Measurements from ENCODE around the gene ACVR2B.

ACVR2B gene

GRCh38 chr3:38454178-38454883, 641 bp downstream of the ACVR2B start:
- no peak for TF ChIP-seq ZFP3 (CRISPR knock-in tag; IDR thresholded peaks at IDR 0.05)
- no peak for TF ChIP-seq ZFP30 (CRISPR knock-in tag; IDR thresholded peaks at IDR 0.05)
- TF ChIP-seq ZNF565 (CRISPR knock-in tag; conservative IDR thresholded peaks at IDR 0.05; ENCODE audit: low read depth): no peak
- no peak for TF ChIP-seq PPARA (CRISPR knock-in tag; IDR thresholded peaks at IDR 0.05; ENCODE audit: borderline replicate concordance)
- TF ChIP-seq ESRRG (CRISPR knock-in tag; IDR thresholded peaks at IDR 0.05): no peak
- TF ChIP-seq, protein P1, sequence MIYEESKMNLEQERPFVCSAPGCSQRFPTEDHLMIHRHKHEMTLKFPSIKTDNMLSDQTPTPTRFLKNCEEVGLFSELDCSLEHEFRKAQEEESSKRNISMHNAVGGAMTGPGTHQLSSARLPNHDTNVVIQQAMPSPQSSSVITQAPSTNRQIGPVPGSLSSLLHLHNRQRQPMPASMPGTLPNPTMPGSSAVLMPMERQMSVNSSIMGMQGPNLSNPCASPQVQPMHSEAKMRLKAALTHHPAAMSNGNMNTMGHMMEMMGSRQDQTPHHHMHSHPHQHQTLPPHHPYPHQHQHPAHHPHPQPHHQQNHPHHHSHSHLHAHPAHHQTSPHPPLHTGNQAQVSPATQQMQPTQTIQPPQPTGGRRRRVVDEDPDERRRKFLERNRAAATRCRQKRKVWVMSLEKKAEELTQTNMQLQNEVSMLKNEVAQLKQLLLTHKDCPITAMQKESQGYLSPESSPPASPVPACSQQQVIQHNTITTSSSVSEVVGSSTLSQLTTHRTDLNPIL (CRISPR knock-in tag; IDR thresholded peaks at IDR 0.05; ENCODE audit: low read depth): no peak
- no peak for TF ChIP-seq OSR1 (CRISPR knock-in tag; IDR thresholded peaks at IDR 0.05)
- no peak for TF ChIP-seq CSDC2 (CRISPR knock-in tag; IDR thresholded peaks at IDR 0.05)
- no peak for TF ChIP-seq ZC3H10 (CRISPR knock-in tag; IDR thresholded peaks at IDR 0.05)
- TF ChIP-seq TCF4 (CRISPR knock-in tag; IDR thresholded peaks at IDR 0.05; ENCODE audit: borderline replicate concordance): no peak
- TF ChIP-seq RARB (CRISPR knock-in tag; IDR thresholded peaks at IDR 0.05): no peak
- no peak for TF ChIP-seq ZNF8 (CRISPR knock-in tag; IDR thresholded peaks at IDR 0.05)
- TF ChIP-seq POU6F1 (CRISPR knock-in tag; IDR thresholded peaks at IDR 0.05; ENCODE audit: borderline replicate concordance, low read depth): no peak
- no peak for TF ChIP-seq GLIS3 (CRISPR knock-in tag; IDR thresholded peaks at IDR 0.05)
- ATAC-seq: peak; percentile 38

- peak; percentile 69 for ATAC-seq
- TF ChIP-seq ARNTL (CRISPR knock-in tag; IDR thresholded peaks at IDR 0.05; ENCODE audit: borderline replicate concordance, low read depth) (no peak), SNAI2 (CRISPR knock-in tag; IDR thresholded peaks at IDR 0.05) (no peak)
These were observed 1.4 kb downstream of the ACVR2B start for GRCh38 chr3:38454884-38455638.

- ATAC-seq: peak; percentile 10
These were observed 2.1 kb downstream of the ACVR2B start for GRCh38 chr3:38455639-38456430.

More at GRCh38 chr3:38455639-38456430, 2.1 kb downstream of the ACVR2B start:
- TF ChIP-seq ZNF8 (CRISPR knock-in tag; IDR thresholded peaks at IDR 0.05) (no peak), PATZ1 (CRISPR knock-in tag; IDR thresholded peaks at IDR 0.05; ENCODE audit: borderline replicate concordance) (no peak), ISL1 (CRISPR knock-in tag; IDR thresholded peaks at IDR 0.05) (no peak), ESRRG (CRISPR knock-in tag; IDR thresholded peaks at IDR 0.05) (no peak), GLIS3 (CRISPR knock-in tag; IDR thresholded peaks at IDR 0.05) (no peak), TSHZ2 (CRISPR knock-in tag; IDR thresholded peaks at IDR 0.05) (no peak), POU6F1 (CRISPR knock-in tag; IDR thresholded peaks at IDR 0.05; ENCODE audit: borderline replicate concordance, low read depth) (no peak), ZFP30 (CRISPR knock-in tag; IDR thresholded peaks at IDR 0.05) (no peak), TCF4 (CRISPR knock-in tag; IDR thresholded peaks at IDR 0.05; ENCODE audit: borderline replicate concordance) (no peak), ARNTL (CRISPR knock-in tag; IDR thresholded peaks at IDR 0.05; ENCODE audit: borderline replicate concordance, low read depth) (no peak), OSR1 (CRISPR knock-in tag; IDR thresholded peaks at IDR 0.05) (no peak), CSRNP3 (CRISPR knock-in tag; IDR thresholded peaks at IDR 0.05) (no peak), PPARA (CRISPR knock-in tag; IDR thresholded peaks at IDR 0.05; ENCODE audit: borderline replicate concordance) (no peak), ZFP3 (CRISPR knock-in tag; IDR thresholded peaks at IDR 0.05) (no peak), TOX (CRISPR knock-in tag; IDR thresholded peaks at IDR 0.05; ENCODE audit: borderline replicate concordance) (no peak), RARB (CRISPR knock-in tag; IDR thresholded peaks at IDR 0.05) (no peak), BACH2 (CRISPR knock-in tag; IDR thresholded peaks at IDR 0.05; ENCODE audit: borderline replicate concordance) (no peak)
- TF ChIP-seq, protein P1 (CRISPR knock-in tag; IDR thresholded peaks at IDR 0.05; ENCODE audit: low read depth): no peak

Data from SK-N-SH treated with all-trans-retinoic acid at 6 μM for 48 hours (cell line).